Fibroblast of gingiva (primary cell): Measurements from ENCODE around the gene ATP8A2.

Experiments used
- DNase-seq: peaks from one replicate; pipeline ENCODE4 v3.0.0-alpha.2; 2011; ENCODE audit warnings: low read depth

Gene ATP8A2

DNA sequence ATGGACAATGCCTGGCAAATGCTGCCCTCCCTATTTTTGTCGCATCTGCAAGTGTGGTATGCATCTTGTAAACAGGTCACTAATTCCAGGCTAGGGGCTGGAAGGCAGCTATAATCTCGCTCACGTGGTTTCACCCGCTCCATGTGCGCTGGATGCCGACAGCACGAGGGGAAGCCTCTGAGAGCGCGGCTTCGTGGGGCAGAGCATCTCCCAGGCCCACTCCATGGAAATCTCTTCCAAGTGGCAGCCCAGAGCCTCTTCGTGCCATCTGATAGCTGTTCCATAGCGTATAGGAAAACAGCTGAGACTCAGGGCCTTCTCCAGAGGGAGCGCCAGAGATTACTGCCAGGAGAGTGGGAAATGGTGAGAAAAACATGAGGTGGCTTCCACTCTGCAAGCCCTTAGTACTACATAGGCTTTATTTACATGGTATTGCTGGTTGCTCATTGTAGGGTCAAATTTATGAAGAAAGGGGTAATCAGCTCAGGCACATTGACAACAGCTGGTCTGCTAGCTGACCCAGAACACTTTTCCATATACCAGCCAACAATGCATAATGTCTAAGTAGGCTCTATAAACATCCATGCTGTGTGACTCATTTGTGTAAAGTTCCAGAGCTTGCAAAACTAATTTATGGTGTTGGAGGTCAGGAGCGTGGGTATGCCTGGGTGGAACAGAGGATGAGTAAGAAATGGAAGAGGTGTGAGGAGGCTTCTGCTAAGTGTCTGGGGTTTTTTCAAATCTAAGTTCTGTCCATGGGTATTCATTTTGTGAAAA lies 514.9 kb downstream of the ATP8A2 start:
- DNase-seq, result peak; percentile 95

DNA sequence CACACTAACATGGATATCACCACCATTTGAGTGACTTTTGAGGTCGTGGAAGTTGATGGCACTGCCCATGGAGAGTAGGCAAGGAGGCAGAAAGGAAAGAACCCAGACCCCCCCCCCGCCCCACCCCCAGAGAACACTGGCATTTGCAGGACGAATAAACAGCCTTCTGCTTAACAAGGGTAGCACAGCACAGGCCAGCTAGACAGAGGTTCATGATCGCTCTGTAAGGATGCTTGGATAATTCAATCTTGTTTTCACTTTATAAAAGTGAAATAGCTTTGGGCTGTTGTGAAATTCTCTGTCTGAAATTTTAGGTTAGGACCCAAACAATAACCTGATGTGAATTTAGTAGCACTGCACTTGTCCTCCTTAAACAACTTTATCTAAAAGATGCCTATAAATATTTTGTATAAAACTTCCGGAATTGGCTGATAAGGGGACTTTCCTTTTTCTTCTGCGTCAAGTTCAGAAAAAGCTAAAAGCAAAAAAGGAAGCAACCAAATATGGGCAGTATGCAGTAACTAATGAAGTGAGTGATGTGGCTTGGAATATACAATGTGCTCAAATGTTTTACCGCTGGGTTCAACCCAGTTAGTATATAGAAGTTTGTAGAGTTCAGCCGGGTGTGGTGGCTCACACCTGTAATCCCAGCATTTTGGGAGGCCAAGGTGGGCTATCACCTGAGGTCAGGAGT lies 516.3 kb downstream of the ATP8A2 start:
- DNase-seq, result no peak

DNA sequence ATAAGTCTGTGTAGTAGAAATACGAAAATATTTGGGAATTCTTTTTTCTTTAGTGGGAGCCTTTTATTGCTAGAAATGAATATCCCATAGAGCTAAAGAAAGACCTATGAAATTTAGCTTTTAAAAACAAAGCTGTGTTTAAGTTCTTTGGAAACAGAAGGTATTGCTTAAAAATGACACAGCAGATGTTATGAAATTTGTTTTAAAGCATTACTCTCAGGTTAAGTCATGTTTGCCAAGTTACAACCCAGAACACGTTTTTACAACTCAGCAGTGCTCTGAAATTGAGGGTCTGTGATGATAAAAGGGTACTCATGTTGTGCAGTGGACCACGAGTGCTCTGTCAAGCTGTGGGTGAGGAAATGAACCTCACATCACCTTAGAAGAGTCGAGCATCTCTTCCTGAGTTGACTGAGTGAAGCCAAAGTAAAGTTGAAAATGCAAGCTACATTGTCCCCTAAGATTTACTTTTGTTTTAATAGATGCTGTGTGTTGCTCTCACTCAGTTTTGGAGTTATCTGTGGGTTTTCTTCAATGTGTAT lies 519.0 kb downstream of the ATP8A2 start:
- DNase-seq, result peak; percentile 24

DNA sequence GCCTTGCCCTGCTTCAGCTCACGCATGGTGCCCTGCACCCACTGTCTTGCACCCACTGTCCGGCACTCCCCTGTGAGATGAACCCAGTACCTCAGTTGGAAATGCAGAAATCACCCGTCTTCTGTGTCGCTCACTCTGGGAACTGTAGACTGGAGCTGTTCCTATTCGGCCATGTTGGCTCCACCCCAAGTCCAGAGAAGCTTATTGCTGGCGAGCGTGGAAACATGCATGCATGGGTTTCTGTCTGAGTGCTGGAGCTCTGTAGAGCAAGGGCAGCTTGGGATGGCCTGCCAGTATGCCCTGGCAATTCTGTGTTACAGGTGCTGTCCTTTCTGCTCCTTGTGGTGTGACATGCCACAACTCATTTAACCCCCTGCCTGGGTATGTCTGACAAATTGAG lies 527.2 kb downstream of the ATP8A2 start:
- DNase-seq, result no peak

DNA sequence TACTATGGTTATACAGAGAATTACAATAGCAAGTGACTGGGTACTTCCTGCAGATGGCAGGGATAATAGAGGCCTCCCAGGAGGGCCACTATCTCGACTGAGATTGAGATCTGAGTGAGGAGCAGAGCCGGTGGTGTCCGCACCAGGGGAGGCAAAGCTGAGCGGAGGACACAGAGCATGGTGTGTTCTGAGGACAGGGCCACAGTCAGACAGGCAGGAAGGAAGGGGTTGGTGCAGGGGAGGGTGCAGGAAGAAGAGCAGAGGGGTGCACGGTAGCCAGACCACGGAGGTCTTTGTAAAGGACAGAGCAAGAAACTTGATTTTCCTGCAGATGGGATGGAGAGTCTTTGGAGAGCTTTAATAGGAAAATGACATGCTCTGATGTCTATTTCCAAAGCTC lies 527.7 kb downstream of the ATP8A2 start:
- no peak for DNase-seq

DNA sequence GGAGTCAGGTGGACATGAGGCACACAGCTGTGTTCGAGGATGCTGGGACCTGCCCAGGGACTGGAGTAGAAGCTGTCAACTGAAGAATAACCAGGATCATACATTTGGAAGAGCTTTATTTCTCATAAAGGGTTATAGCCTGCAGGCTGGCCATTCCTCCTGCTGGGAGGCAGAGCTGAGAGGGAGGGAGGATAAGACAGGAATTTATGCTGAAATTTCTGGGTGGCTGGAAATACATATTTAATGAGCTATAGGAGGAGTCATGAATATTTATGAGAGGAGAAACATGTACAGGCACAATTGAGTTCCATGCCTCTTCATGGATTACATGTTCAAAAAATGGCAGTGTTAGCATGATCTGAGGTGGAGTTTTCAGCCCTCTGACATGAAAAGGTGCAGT lies 528.2 kb downstream of the ATP8A2 start:
- no peak for DNase-seq

DNA sequence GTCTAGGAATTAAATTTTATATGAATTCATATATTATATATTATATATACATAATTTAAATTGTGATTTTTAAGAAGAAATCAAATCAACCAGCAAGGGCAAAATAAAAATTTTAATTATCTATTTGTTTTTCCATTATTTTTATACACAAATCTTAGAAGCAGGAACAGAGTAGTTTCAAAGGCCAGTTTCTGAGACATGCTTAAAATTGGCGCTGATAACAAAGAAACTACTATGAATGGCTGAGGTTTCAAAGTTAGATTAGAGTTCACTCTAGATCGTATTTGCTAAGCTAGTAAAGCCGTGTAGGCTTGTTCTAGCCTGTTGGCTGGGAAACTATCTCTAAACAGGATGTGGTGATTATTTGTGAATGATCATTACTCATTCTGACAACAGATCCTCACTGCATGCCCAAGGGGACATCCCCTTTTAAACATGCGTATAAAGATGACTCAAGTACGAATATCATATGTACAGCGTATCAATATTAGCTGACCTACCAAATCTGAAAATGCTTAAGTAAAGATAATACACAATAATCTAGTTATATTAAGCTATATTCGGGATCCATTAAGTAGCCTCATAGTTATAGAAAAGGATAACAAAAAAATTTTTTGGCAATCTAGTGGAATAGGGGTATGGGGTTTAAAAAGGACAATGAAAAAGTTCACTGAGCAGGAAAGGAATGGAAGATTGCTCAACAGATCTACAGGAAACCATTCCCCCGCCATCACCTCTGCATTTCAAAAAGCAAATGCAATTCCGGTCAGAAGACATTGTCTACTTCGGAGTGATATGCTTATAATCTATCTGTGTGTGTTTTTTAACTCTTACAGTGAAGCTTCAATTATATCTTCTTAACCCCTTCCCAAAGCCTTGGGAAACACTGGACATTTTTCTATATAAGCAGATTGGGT lies 529.9 kb downstream of the ATP8A2 start:
- peak; percentile 68 for DNase-seq

DNA sequence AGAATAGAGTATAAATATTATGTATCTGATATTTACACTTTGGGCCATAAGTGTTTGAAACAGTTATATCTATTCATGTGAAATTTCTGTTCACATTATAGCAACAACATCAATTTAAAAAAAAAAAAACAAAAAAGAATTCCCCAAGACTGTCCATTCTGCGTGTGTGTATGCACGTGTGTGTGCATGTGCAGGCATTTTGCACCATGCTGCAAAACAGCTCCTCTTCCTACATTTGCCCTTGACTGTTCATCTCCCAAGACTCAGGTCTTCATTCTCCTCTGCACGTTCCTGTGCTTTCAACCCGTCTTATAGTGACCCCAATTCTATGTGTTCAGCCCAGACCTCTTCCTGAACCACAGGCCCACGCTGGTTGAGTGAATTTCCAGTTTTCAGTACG lies 530.7 kb downstream of the ATP8A2 start:
- no peak for DNase-seq

DNA sequence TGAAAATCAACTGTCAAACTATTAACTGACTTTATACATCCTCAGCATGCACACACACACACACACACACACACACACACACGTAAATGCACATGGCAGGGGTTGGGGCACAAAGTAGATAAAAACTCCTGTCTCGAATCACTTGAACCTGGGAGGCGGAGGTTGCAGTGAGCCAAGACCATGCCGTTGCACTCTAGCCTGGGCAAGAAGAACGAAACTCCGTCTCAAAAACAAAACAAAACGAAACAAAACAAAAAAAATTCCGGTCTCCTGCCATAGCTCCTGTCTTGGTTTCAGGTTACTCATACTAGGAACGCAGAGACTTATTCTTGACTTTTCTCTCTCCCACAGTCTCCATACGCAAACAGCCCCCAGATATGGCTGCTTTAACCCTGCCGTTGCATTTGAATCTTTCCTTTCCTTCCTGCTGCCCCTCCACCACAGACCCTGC lies 531.1 kb downstream of the ATP8A2 start:
- DNase-seq, result no peak

DNA sequence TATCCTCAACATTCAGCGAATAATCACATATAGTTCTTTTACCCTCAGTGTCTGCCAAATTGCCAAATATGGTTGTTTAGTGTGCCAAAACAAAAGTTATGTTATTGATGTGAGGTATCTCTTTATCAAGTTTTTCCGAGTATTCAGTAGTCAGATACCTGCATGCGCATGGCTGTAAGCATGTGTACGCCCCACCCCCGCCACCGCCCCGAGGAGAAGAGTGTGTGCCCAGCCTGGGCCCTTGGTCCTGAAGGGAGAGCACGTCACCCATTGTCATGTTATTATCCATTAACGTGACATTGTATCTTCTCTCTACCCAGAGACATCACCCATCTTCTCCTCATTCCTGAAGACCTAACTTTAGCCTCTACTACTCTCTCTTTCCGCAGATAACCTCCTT lies 533.1 kb downstream of the ATP8A2 start:
- no peak for DNase-seq

DNA sequence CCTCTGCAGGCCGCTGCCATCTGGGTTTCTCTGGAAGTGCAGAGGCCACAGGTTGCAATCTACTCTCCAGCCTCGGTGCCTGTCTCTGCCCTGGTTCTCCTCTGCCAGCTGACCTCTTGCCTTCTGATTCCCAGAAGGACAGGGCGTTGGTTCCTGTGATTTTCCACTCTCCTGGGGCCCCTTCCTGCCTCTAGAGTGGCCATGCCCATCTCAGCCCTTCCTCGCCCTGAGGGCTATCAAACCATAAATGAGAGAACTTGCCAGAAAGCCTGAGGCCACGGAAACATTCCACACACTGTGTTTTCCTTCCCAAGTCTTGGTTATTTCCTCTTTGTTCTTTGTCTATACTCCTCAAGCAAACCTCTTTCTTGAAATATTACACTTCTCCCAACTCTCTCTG lies 533.8 kb downstream of the ATP8A2 start:
- no peak for DNase-seq

DNA sequence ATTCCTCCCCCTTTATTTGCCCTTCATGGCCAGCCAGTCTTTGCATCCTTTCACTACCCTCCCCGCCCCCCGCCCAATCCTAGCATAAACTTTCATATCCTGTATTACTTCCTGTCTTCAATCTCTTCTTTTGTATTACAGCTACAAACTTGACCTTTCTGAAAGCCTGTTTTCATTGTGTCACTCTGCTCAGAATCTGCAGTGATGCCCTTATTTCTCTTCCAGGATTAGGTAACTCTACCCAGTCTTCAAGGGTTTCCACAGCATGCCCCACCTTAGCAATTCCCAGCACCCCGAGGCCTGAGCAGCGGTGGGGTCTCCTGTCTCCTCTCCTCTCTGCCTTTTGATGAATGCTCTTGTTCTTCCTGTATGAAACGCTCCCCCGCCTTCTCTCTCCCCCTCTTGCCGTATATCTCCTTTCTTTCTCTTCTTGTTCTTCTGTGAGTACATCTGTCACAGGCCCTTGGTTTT lies 534.5 kb downstream of the ATP8A2 start:
- DNase-seq, result no peak

DNA sequence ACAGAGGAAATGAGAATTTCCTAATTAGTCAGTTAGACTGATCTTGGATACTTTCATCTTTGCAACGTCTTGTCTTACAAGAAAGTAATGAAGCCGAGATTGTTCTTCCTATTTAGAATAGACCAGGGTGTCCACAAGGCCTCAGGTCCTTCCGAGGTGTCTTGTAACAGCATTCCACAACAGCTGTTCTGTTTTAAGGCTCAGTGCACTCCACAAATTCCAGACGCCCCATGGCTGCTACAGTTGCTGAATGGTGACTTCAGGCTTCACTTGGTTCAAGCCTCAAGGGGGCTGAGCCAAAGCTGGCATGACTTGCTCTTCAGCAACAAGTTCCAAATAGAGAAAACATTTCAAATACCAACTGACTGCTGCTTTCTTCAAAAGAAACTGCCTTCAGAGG lies 536.6 kb downstream of the ATP8A2 start:
- DNase-seq, result no peak

DNA sequence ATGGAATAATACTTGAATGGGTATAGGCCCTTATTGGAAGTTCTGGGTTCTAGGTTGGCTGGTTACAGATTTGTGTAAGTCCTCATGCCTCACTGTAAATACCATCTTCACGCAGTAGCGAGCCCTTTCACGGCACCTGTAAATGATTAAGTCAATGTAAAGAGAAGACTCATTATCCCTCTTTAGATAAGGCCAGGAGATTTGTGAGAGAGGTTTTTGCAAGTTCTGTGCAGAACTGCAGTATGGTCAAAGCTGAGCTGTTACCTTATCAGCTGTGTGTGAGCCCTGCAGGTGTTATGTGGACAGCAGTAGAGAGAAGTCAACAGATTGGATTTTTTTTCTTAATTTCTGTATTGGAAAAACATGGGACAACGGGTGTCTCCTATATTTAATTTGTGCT lies 538.5 kb downstream of the ATP8A2 start:
- DNase-seq, result no peak

DNA sequence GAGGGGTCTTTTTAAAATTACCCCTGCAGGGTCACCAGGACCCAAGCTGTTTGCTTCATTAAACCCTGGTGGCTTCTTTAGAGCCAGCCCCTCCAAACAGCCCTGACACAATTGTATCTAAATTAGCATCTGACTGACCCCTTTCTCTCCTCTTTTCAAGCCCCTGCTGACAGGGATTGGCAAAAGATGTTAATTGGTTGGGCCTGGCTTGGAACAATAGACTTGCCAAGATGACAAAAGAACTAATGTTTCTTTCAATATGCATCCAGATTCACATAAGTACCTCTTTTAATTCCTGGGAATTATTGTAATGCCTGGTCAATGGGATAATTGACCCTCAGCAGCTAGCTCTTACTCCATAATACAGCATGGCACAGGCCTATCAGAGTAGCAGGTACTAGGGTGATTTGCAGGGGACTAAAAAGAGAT lies 539.2 kb downstream of the ATP8A2 start:
- no peak for DNase-seq

DNA sequence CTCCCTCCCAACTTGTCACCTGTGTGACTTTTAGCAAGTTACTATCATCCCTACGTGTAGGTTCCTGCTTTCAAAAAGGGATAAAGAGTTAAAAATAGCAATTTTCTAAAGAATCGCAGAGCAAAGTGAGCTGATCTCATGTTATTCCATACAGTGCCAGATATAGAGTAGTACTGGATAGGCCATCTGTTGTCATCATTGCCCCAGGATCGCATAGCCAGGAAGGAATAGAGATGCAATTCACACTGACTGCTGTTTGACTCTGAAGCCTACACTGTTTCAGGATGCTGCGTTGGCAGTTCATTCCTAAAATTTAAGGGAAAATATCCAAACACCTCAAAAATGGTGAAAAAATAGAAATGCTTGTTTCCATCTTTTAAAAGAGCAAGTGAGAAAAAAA lies 541.2 kb downstream of the ATP8A2 start:
- DNase-seq, result no peak

DNA sequence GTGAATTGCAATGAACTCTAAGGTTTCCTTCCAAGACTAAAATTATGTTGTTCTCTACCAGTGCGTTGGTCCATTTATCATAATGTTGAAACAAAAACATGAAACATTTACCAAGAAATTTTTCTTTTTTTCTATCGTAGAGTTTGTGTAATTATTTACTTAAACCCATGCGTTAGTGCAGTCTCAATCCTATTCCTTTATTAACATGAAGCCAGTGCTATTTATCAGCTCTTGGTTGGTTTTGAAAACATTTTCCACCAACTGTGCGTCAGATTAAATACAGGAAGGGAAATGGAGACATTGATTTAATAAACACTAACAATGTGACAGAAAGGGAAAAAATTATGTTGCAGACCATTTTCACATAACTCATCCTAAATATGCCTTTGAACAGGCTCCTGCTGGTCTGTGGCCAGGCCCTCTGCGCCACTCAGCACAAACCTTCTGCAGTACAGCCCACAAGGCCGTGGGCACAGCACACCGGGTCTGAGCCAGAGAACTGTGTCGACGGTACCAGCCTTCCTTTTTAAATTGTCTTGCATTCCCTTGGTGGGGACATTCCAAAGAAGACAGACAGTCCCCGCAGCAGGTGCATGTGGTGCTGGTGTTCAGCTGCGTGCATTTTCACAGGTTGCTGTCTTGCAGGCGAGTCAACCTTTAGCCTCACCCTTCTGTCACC lies 544.2 kb downstream of the ATP8A2 start:
- DNase-seq, result no peak

DNA sequence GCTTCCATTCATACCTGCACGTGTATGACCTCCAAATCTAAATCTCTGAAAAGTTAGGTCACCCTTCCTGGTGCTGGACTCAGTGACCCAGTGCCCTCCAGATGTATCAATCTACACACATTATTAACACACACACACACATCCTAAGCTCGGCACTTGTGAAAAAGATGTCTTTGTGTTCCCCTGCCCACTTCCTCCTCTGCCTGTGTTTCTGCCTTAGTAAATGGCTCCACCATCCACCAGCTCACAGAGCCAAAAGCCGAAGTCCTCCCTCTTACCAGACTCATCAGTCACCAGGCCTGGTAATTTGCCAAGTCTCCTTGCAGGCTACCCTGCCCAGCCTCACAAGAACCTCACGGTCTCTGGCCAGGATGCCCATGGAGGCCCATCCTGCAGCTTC lies 548.5 kb downstream of the ATP8A2 start:
- no peak for DNase-seq

DNA sequence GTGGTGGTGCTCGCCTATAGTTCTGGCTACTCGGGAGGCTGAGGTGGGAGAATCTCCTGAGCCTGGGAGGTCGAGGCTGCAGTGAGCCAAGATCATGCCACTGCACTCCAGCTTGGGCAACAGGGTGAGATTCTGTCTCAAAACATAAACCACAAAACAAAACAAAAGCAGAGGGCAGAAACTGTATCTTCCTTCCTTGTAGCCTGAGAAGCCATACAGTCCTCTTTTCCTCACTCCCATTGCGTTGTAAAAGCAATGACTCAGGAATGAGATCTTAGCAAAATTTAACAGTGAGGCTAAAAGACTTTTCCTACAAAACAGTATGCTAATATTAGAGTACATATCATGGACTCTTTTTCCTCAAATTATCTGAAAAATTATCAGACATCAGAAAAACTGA lies 549.2 kb downstream of the ATP8A2 start:
- no peak for DNase-seq

DNA sequence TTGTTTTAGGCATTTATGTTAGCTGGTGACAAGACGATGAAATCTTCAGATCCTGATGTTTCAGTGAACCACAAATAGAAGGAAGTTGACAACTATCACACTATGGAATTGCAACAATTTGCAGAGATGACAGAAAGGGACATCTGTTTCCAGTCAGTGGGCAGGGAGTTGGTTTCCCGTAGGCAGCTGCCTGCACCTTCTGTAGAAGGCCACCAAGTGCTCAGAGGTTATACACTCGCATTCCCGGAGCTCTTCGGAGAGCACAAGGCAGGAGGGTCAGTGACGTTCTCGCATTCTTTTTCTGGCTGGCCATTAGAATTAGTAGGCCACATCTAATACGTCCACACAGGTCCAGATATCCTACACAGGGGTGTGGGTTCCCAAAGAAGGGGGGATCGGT lies 550.6 kb downstream of the ATP8A2 start:
- no peak for DNase-seq

DNA sequence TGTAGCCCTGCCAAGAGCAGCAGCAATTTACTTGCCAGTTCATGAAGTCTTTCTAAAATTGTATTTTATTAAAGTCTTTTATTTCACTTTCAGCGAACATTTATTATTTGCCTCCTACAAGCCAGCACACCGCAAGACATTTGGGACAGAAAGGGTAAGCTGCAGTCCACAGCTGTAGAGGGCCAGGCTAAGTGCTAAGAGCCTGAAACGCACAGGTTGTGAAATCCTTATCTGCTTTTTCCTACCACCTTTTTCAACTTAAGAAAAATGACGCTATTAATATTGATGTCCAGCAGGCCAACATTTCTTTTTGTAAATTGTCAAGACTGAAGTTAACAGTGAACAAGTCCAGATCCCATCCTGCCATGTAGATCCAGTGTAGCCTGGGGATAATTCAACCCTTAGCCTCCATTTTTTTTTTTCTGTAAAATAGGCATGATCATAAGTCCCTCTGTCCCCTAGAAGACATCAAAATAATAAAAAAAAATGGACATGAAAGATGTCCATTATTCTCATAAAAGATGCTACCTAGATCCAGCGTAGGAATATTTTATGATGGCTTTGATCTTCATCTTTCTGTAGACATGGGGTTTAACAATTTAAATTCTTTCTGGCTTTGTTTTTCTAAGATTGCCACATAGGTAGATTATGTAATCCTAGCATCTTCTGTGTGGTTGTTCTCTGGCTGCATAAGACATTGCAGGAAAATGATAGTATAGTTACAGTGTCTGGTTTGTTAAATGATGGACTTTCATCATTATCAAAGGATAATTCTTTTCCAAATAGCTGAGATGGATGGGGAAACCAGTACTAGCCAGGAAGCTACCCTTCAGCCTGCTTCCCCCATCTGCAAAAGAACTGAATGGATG lies 551.7 kb downstream of the ATP8A2 start:
- no peak for DNase-seq
